Left cardiac atrium (tissue), 4 donors: ENCODE measurements around the gene GDF7. TPM values are rescaled to one million over a fixed set of nuclear protein-coding genes. Genes with fewer than 3 reads are reported as not detected.
"Not testable (repeated sequence)": the region's sequence is repeated elsewhere in the genome, so short reads cannot be mapped to it uniquely, and the experiment has no call there.

Source experiments
- ATAC-seq, 2 donors: fragments of 200-7000 bp; cut with Tn5 transposase; one replicate each; pipeline ENCODE4 v1.9.1; 2020; ENCODE audit warnings: mild to moderate bottlenecking in 2 of 2, moderate library complexity in 2 of 2
- DNase-seq: peaks from one replicate; pipeline ENCODE4 v3.0.0-alpha.2; 2020
- intact Hi-C, 2 donors: fragments of 100-400 bp; cut with DNase I; formaldehyde crosslinking; loops; one replicate each; pipeline versions ENCODE4 v1.14.1 to v1.15.1; 2022 to 2023
- total RNA-seq, 2 donors: library from RNA; stranded (reverse); fragmentation: NEBNext Ultra II Directional; extraction: Animal tissue kit (Norgen Biotek cat#: 25700); gene quantifications; one replicate each; pipeline ENCODE4 v1.2.1, GENCODE V29; 2021
- donor health status: DM: no; HTN: yes; CAD: no.
- donor health status: DM: no; HTN: yes; CAD: no; lungs with severe emphysema.
- donor health status: DM: yes; HTN: yes; CAD: no.
- donor health status: Dilated cardiomyopathy.

GDF7 gene
- total RNA-seq, 2 donors from 2014 or later, result 0.32 to 4.8 TPM

DNA sequence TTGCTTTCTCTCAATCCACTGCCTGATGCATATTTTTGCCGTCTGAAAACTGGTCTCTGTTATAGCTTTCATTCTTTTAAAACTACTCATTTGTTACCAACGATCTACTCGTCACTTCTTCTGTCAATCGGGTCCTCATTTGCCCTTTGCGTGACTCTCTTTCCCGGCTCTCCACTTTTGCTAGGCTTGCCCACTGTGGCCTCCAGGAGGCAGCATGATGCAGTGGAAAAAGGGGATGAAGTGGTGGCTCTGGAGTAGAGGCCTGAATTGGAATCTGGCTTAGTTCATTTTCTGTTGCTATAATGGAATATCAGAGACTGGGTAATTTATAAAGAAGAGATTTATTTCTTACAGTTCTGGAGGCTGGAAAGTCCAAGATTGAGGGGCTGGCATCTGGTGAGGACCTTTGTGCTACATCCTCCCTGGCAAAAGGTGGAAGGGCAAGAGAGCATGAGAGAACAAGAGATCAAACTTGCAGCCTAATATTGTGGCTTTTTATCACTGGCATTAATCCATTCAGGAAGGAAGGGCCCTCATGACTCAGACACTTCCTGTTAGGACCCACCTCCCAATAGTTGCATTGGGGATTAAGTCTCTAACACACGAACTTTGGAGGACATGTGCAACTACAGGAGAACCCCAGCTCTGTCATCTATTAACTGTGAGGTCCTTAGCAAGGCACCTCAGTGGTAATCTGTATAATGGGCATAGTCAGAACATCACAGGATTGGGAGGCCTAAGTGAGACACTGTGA is 15.4 kb downstream of the GDF7 start:
- DNase-seq (no peak), ATAC-seq (no peak)
- intact Hi-C loops, result no loop called here

DNA sequence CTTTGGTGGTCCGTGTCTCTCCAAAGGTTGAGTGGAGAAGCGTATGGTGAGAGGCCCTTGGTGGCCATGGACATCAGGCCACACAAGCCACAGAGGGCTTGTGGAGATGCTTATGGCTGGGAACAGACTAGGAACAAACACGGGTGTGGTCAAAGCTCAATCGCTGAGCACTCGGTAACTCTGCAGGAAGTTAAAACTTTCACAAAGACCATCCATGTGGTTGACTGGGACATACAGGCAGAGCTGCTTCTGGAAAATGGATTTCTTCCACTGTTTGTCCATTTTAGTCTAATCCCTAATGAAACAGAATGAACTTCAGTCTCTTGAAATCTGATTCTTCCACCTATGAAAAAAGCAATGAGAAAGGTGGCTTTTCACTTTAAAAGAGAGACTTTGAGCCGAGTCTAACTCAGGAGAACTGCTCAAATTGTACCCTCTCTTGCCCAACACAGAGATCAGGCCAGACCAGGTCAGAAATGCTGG is 17.7 kb downstream of the GDF7 start:
- intact Hi-C loops, result no loop called here
- ATAC-seq, result no peak
- DNase-seq, result no peak

GRCh38 chr2:20687260-20687832 is 20.4 kb downstream of the GDF7 start:
- DNase-seq (no peak), ATAC-seq (no peak)
- intact Hi-C loops, result no loop called here

GRCh38 chr2:20689428-20690264 is 22.7 kb downstream of the GDF7 start:
- intact Hi-C loops, result no loop called here
- ATAC-seq (peak in 1 of 2 donors; percentile 27), DNase-seq (no peak)

- no peak for ATAC-seq
- intact Hi-C loops, result no loop called here
- no peak for DNase-seq
Measured at GRCh38 chr2:20691076-20691734, 24.3 kb downstream of the GDF7 start.

DNA sequence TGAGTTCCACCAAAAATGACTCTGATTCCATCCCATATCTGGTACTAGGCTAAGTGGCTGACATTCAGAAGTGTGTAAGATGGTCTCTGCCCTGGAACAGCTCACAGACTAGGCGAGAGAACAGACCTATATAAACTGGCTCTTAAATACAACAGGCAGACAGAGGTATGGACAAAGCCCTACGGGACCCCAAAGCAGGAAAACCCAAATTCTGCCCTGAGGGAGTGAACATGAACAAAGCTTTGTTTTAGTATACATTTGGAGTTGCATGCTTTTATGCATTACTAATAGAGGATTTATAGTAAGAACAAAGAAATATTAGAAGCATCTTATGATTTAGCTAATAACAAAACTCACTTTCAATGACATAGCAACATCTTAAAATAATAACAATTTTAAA is 25.1 kb downstream of the GDF7 start:
- no peak for DNase-seq
- ATAC-seq, result no peak
- intact Hi-C loops, result no loop called here

DNA sequence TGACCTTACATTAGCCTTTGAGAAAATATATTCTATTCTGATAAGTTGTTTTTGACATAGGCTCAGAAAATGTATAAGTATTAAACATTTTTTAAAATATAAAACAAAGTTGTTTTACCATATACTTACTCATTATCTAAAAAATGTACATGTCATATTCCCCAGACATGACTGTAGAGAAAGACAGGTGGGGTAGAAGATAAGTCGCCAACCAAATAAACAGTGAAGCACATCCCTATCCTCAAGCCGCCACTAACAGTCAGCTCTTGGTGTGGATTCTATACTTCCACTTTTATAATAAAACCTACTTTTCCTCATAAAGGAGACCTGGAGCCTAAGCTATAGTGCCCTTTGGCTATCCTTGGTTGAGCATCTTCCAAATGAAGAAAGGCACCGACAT is 26.4 kb downstream of the GDF7 start:
- no peak for ATAC-seq
- intact Hi-C loops, result no loop called here
- DNase-seq, result no peak

- ATAC-seq (no peak), DNase-seq (no peak)
- intact Hi-C loops, result no loop called here
Measured at GRCh38 chr2:20696366-20696765, 29.4 kb downstream of the GDF7 start.

- intact Hi-C loops, result no loop called here
- DNase-seq (no peak), ATAC-seq (no peak)
Measured at GRCh38 chr2:20697322-20697934, 30.5 kb downstream of the GDF7 start.

- no peak for ATAC-seq
- intact Hi-C loops, result no loop called here
- no peak for DNase-seq
Measured at GRCh38 chr2:20698916-20699613, 32.1 kb downstream of the GDF7 start.

- intact Hi-C loops, result no loop called here
- ATAC-seq, result no peak
- DNase-seq, result no peak
Measured at GRCh38 chr2:20702563-20702962, 35.6 kb downstream of the GDF7 start.

- DNase-seq, result no peak
- intact Hi-C loops, result no loop called here
- no peak for ATAC-seq
Measured at GRCh38 chr2:20704886-20705285, 37.9 kb downstream of the GDF7 start.

- DNase-seq (no peak), ATAC-seq (no peak)
- intact Hi-C loops, result no loop called here
Measured at GRCh38 chr2:20706217-20706616, 39.3 kb downstream of the GDF7 start.

DNA sequence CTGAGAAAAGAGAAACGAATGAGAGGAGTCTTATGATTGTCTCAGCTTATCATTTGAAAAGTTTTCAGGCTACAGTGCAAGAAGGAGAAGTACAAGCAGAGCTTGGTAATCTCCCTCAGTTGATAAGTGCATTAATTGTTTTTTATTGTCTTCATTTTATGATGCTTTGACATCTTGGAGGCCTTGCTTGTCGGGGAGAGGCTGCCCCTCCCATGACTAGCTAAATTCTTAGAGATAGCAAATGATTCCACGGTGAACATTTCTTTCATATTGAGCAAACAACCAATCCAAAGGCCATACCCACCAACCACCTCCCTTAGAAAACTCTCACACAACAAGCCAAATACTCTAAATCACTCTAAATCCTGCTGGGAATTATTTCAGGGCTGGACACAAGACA is 39.8 kb downstream of the GDF7 start:
- no peak for DNase-seq
- ATAC-seq, result no peak
- intact Hi-C loops, result no loop called here

DNA sequence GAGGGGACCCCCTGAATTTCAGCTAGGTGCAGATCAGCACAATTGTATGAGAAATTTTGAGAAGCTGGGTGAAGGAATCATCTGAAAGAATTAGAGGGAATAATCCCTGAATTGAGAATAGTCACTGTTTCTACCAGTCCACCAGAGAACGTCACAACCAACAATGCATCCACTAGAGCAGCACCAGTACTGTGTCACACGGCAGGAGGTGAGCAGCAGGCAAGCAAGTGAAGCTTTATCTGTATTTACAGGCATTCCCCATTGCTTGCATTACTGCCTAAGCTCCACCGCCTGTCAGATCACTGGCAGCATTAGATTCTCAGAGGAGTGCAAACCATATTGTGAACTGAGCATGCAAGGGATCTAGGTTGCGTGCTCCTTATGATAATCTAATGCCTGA is 40.7 kb downstream of the GDF7 start:
- intact Hi-C loops, result no loop called here
- ATAC-seq (no peak), DNase-seq (no peak)

DNA sequence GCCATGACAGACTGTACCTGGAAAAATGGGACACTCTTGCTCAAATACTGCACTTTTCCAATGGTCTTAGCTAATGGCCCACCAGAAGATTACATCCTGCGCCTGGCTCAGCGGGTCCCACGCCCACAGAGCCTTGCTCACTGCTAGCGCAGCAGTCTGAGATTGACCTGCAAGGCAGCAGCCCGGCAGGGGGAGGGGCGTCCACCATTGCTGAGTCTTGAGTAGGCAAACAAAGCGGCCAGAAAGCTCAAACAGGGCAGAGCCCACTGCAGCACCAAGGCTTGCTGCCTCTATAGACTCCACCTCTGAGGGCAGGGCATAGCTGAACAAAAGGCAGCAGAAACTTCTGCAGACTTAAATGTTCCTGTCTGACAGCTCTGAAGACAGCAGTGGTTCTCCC is 44.7 kb downstream of the GDF7 start:
- ATAC-seq, intact Hi-C loops, DNase-seq: not testable (repeated sequence)

- DNase-seq, ATAC-seq, intact Hi-C loops: not testable (repeated sequence)
Measured at GRCh38 chr2:20713585-20713984, 46.6 kb downstream of the GDF7 start.

- DNase-seq, ATAC-seq, intact Hi-C loops: not testable (repeated sequence)
Measured at GRCh38 chr2:20714412-20714811, 47.5 kb downstream of the GDF7 start.

DNA sequence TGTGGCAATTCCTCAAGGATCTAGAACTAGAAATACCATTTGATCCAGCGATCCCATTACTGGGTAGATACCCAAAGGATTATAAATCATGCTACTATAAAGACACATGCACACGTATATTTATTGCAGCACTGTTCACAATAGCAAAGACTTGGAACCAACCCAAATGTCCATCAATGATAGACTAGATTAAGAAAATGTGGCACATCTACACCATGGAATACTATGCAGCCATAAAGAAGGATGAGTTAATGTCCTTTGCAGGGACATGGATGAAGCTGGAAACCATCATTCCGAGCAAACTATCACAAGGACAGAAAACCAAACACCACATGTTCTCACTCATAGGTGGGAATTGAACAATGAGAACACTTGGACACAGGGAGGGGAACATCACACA is 49.2 kb downstream of the GDF7 start:
- intact Hi-C loops, DNase-seq, ATAC-seq: not testable (repeated sequence)
